Hepatocyte (in vitro differentiated cells): Measurements from ENCODE around the gene STX8. TPM values are rescaled to one million over a fixed set of nuclear protein-coding genes. Genes with fewer than 3 reads are reported as not detected.
"Not testable (repeated sequence)": the region's sequence is repeated elsewhere in the genome, so short reads cannot be mapped to it uniquely, and the experiment has no call there.

Experiments
- DNase-seq: peaks from one replicate; pipeline ENCODE4 v3.0.0-alpha.2; 2016; ENCODE audit warnings: low spot score
- H2AFZ ChIP-seq: fragments of 200-600 bp; sonication (generic); 2 replicates; pipeline ENCODE4 v1.6.0; 2016; ENCODE audit warnings: antibody characterized with exemption, mild to moderate bottlenecking
- H3K27ac ChIP-seq: fragments of 200-600 bp; sonication (generic); 2 replicates; pipeline ENCODE4 v1.5.1; 2016; ENCODE audit warnings: mild to moderate bottlenecking
- H3K27me3 ChIP-seq: fragments of 200-600 bp; sonication (generic); 2 replicates; pipeline ENCODE4 v1.6.1; 2016
- H3K36me3 ChIP-seq: fragments of 200-600 bp; sonication (generic); replicated peaks from 2 replicates; pipeline ENCODE4 v1.5.1; 2016; ENCODE audit warnings: low read depth; ENCODE audit not compliant: insufficient read depth
- H3K4me1 ChIP-seq: fragments of 200-600 bp; sonication (generic); 2 replicates; pipeline ENCODE4 v1.5.1; 2016; ENCODE audit warnings: mild to moderate bottlenecking, moderate library complexity; ENCODE audit not compliant: insufficient read depth
- H3K4me2 ChIP-seq: fragments of 200-600 bp; sonication (generic); 2 replicates; pipeline ENCODE4 v1.6.0; 2016
- H3K4me3 ChIP-seq: fragments of 200-600 bp; sonication (generic); 2 replicates; pipeline ENCODE4 v1.5.1; 2016; ENCODE audit warnings: mild to moderate bottlenecking
- H3K79me2 ChIP-seq: fragments of 200-600 bp; sonication (generic); 2 replicates; pipeline ENCODE4 v1.6.0; 2017; ENCODE audit warnings: mild to moderate bottlenecking
- H3K9me2 ChIP-seq: fragments of 200-600 bp; sonication (generic); replicated peaks from 2 replicates; pipeline ENCODE4 v1.6.0; 2017; ENCODE audit warnings: mild to moderate bottlenecking; ENCODE audit not compliant: insufficient read depth
- H3K9me3 ChIP-seq: fragments of 200-600 bp; sonication (generic); 2 replicates; pipeline ENCODE4 v1.5.1; 2016; ENCODE audit warnings: low read depth, mild to moderate bottlenecking
- H4K20me1 ChIP-seq: fragments of 200-600 bp; sonication (generic); 2 replicates; pipeline ENCODE4 v1.6.0; 2016; ENCODE audit warnings: mild to moderate bottlenecking; ENCODE audit not compliant: insufficient read depth, poor library complexity, severe bottlenecking
- EZH2 ChIP-seq: fragments of 200-600 bp; sonication (generic); IDR thresholded peaks from 2 replicates; pipeline ENCODE4 v1.6.1; 2016; ENCODE audit warnings: antibody characterized with exemption, mild to moderate bottlenecking, borderline replicate concordance
- EZH2phosphoT487 ChIP-seq: fragments of 200-600 bp; sonication (generic); IDR thresholded peaks from one replicate; pipeline ENCODE4 v1.6.1; 2018; ENCODE audit warnings: antibody characterized with exemption, mild to moderate bottlenecking, low read depth, moderate library complexity; ENCODE audit not compliant: unreplicated experiment, severe bottlenecking
- WGBS: methylation state at CpG from one replicate; pipeline ENCODE4 v1.1.6; 2016; ENCODE audit warnings: low lambda C conversion rate; ENCODE audit errors: missing lambda C conversion rate; 5-methylcytosine and 5-hydroxymethylcytosine counted together
- polyA plus RNA-seq: library from polyadenylated mRNA; unstranded; fragments of >200 nt; fragmentation: Nextera tagmentation; extraction: Ambion mirVana; gene quantifications from 2 replicates; pipeline ENCODE4 v1.2.1, GENCODE V29; 2016
- total RNA-seq: library from RNA; depleted of rRNA; stranded (reverse); fragments of >200 nt; gene quantifications from 2 replicates; pipeline ENCODE4 v1.2.3, GENCODE V29; 2014
- TF ChIP-seq, protein P1 (sequence below): fragments of 200-600 bp; sonication (generic); IDR thresholded peaks from 2 replicates; pipeline ENCODE4 v1.5.1; 2016; ENCODE audit warnings: antibody characterized with exemption, mild to moderate bottlenecking; ENCODE audit not compliant: poor library complexity

The STX8 gene
- total and polyA plus RNA-seq, 2 experiments from 2014 or later: 40.6 to 64.7 TPM

DNA sequence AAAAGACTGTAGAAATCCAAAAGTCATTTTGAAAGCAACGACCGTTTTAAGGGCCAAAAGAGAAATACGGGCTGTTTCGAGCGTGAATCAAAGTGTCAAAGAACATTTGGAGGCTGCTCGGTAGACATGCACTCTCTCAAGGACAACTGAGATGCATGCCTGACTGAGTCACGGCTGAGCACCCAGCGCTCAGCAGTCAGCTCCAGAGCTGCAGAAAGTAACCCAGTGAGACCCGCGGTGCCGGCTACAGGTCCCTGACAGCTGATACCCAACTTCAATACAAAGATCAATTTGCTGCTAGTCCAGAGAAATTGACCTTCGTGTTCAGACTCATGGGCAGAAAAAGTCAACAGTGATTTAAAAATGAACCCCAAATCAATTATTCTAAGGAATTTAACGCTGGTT, 214.9 kb downstream of the STX8 start:
- no peaks in the 10 kb centered on the region for H3K27me3 ChIP-seq
- no peaks in the 10 kb centered on the region for H3K9me2 ChIP-seq
- no peaks in the 10 kb centered on the region for H3K9me3 ChIP-seq
- no peaks in the 10 kb centered on the region for H3K36me3 ChIP-seq
- H3K27ac ChIP-seq: peak overlapping the region; percentile 29
- H4K20me1 ChIP-seq: no peaks in the 10 kb centered on the region
- peak overlapping the region; percentile 66 for H3K4me2 ChIP-seq
- H3K4me3 ChIP-seq: no peak overlapping the region
- DNase-seq: peak; percentile 65
- TF ChIP-seq EZH2 (no peak), EZH2phosphoT487 (no peak)
- TF ChIP-seq, protein P1, sequence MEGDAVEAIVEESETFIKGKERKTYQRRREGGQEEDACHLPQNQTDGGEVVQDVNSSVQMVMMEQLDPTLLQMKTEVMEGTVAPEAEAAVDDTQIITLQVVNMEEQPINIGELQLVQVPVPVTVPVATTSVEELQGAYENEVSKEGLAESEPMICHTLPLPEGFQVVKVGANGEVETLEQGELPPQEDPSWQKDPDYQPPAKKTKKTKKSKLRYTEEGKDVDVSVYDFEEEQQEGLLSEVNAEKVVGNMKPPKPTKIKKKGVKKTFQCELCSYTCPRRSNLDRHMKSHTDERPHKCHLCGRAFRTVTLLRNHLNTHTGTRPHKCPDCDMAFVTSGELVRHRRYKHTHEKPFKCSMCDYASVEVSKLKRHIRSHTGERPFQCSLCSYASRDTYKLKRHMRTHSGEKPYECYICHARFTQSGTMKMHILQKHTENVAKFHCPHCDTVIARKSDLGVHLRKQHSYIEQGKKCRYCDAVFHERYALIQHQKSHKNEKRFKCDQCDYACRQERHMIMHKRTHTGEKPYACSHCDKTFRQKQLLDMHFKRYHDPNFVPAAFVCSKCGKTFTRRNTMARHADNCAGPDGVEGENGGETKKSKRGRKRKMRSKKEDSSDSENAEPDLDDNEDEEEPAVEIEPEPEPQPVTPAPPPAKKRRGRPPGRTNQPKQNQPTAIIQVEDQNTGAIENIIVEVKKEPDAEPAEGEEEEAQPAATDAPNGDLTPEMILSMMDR: no peak
- no peaks in the 10 kb centered on the region for H3K79me2 ChIP-seq
- H3K4me1 ChIP-seq: peaks cover 8% of the 10 kb centered on the region
- H2AFZ ChIP-seq: no peak overlapping the region
- WGBS: 57% methylated on average over 13 of the region's 13 CpGs

DNA sequence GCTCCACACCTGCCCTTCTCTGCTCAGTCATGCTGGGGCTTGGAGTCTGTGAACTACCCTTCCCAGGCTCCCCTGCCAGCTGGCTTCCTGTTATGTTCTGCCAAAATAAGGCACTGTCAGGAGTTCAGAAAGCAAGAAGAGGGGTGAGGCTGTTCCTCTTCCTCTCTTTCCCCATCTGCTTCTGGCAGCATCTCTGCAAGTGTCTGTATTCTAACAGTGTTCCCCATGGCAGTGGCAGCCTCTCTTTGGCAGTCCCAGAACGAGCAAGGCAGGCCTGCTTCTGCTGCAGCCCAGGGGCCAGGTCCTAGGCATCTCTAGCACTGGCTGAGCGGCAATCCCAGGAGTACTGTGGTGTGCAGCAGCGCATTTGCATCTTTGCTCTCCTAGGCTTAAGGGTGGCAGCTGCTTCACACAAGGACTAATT, 219.1 kb downstream of the STX8 start:
- Histone ChIP-seq H3K4me3 (no peak overlapping the region), H3K27me3 (no peaks in the 10 kb centered on the region), H4K20me1 (no peaks in the 10 kb centered on the region), H3K9me3 (no peaks in the 10 kb centered on the region), H3K4me1 (peaks cover 8% of the 10 kb centered on the region), H3K79me2 (no peaks in the 10 kb centered on the region), H3K36me3 (no peaks in the 10 kb centered on the region), H3K9me2 (no peaks in the 10 kb centered on the region), H3K27ac (no peak overlapping the region), H2AFZ (no peak overlapping the region), H3K4me2 (no peak overlapping the region)
- TF ChIP-seq, protein P1: no peak
- TF ChIP-seq EZH2phosphoT487: no peak
- TF ChIP-seq EZH2: no peak
- 92% methylated on average over 3 of the region's 3 CpGs for WGBS
- no peak for DNase-seq

DNA sequence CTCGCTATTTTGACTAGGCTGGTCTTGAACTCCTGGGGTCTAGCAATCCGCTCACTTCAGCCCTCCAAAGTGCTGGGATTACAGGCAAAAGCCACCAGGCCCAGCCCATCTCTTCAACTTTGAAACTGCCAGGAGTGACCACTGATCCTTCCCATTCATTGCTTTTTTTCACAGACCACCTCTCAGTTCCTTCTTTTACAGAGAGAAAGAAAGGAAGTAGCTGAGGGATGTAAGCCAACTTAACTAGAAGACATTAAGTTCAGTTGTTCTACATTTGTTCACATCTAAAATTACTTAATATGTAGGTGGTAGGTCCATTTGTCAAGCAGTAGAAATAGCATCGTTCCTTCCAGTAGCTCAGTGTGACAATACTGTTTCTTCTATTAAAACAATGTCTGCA, 219.8 kb downstream of the STX8 start:
- WGBS: 99% methylated on average over 3 of the region's 3 CpGs
- Histone ChIP-seq H4K20me1 (no peaks in the 10 kb centered on the region), H3K4me2 (no peak overlapping the region), H3K79me2 (no peaks in the 10 kb centered on the region), H3K9me3 (no peaks in the 10 kb centered on the region), H2AFZ (no peak overlapping the region), H3K9me2 (no peaks in the 10 kb centered on the region), H3K36me3 (no peaks in the 10 kb centered on the region), H3K4me3 (no peak overlapping the region), H3K4me1 (peaks cover 6% of the 10 kb centered on the region), H3K27me3 (no peaks in the 10 kb centered on the region), H3K27ac (no peak overlapping the region)
- no peak for DNase-seq
- no peak for TF ChIP-seq EZH2phosphoT487
- TF ChIP-seq, protein P1: no peak
- TF ChIP-seq EZH2: no peak

DNA sequence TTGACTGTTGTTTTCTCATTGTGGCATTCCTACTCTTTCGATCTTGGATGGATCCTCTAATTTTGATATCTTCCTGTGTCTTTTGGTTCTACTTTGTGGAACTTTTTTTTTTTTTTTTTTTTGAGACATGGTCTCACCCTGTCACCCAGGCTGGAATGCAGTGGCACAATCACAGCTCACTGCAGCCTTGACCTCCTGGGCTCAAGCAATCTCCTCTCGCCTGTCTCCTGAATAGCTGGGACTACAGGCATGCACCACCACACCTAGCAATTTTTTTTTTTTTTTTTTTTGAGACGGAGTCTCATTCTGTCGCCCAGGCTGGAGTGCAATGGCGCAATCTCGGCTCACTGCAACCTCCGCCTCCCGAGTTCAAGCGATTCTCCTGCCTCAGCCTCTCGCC, 220.4 kb downstream of the STX8 start:
- not testable (repeated sequence) for H3K27ac ChIP-seq, H3K4me2 ChIP-seq, H4K20me1 ChIP-seq, DNase-seq, H3K4me3 ChIP-seq, H3K79me2 ChIP-seq, H3K9me3 ChIP-seq, H3K4me1 ChIP-seq, H3K27me3 ChIP-seq, H3K36me3 ChIP-seq, H3K9me2 ChIP-seq, H2AFZ ChIP-seq
- WGBS: 95% methylated on average over 10 of the region's 10 CpGs
